GM12875 (cell line): ENCODE measurements around the gene CD68.
A peak's percentile ranks its signal among the peaks of the same experiment; 100 is the strongest.

Experiments used
- H3K4me3 ChIP-seq: one replicate; pipeline ENCODE4 v1.5.1; 2011; ENCODE audit warnings: low read depth, low read length, control low read depth
- TF ChIP-seq, protein P1 (sequence below): IDR thresholded peaks from 2 replicates; pipeline ENCODE4 v1.5.1; 2011; ENCODE audit warnings: low read depth, mild to moderate bottlenecking, control low read depth, inconsistent platforms, low read length, moderate library complexity, borderline replicate concordance; ENCODE audit not compliant: insufficient read depth

The CD68 gene

DNA sequence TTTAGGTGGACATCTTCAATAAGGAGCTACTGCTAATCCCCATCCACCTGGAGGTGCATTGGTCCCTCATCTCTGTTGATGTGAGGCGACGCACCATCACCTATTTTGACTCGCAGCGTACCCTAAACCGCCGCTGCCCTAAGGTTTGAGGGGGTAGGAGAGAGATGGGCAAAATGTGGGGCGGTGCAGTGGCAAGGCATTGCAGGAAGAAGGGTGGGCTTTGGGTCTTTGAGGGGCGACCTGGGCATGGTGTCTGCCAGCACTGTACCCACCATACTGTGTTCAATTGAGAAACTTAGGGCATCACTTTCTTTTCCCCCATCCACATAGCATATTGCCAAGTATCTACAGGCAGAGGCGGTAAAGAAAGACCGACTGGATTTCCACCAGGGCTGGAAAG, 9.1 kb upstream of the CD68 start:
- TF ChIP-seq, protein P1, sequence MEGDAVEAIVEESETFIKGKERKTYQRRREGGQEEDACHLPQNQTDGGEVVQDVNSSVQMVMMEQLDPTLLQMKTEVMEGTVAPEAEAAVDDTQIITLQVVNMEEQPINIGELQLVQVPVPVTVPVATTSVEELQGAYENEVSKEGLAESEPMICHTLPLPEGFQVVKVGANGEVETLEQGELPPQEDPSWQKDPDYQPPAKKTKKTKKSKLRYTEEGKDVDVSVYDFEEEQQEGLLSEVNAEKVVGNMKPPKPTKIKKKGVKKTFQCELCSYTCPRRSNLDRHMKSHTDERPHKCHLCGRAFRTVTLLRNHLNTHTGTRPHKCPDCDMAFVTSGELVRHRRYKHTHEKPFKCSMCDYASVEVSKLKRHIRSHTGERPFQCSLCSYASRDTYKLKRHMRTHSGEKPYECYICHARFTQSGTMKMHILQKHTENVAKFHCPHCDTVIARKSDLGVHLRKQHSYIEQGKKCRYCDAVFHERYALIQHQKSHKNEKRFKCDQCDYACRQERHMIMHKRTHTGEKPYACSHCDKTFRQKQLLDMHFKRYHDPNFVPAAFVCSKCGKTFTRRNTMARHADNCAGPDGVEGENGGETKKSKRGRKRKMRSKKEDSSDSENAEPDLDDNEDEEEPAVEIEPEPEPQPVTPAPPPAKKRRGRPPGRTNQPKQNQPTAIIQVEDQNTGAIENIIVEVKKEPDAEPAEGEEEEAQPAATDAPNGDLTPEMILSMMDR = no peak
- H3K4me3 ChIP-seq = no peak overlapping the region

DNA sequence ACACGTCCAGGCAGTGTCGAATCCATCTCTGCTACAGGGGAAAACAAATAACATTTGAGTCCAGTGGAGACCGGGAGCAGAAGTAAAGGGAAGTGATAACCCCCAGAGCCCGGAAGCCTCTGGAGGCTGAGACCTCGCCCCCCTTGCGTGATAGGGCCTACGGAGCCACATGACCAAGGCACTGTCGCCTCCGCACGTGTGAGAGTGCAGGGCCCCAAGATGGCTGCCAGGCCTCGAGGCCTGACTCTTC, 7.2 kb upstream of the CD68 start:
- H3K4me3 ChIP-seq = peak overlapping the region; percentile 73
- TF ChIP-seq, protein P1 = no peak

DNA sequence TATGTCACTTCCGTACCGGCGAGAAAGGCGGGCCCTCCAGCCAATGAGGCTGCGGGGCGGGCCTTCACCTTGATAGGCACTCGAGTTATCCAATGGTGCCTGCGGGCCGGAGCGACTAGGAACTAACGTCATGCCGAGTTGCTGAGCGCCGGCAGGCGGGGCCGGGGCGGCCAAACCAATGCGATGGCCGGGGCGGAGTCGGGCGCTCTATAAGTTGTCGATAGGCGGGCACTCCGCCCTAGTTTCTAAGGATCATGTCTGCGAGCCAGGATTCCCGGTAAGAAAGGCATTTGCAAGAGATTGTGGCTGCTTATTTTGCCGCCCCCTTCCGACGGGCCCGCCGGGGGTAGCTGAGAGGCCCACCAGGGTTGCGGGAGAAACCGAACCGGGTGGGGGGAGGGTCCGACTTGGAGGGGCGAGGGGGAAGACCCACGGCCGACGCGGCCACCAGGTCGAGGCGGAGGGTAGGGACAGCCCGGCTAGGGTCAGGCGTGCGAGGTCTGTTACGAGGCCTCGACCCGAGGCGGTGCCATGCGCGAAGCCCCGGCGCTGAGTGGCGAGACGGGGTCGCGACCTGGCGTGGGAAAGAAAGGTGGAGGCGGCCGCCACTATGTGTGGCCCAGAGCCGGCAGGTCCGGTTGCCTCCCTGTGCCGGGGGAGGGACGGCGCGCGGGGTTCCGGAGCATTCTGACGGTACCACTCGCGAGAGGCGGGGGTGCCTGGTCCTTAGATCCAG, 6.7 kb upstream of the CD68 start:
- TF ChIP-seq, protein P1 = no peak
- H3K4me3 ChIP-seq = peak overlapping the region; percentile 99

DNA sequence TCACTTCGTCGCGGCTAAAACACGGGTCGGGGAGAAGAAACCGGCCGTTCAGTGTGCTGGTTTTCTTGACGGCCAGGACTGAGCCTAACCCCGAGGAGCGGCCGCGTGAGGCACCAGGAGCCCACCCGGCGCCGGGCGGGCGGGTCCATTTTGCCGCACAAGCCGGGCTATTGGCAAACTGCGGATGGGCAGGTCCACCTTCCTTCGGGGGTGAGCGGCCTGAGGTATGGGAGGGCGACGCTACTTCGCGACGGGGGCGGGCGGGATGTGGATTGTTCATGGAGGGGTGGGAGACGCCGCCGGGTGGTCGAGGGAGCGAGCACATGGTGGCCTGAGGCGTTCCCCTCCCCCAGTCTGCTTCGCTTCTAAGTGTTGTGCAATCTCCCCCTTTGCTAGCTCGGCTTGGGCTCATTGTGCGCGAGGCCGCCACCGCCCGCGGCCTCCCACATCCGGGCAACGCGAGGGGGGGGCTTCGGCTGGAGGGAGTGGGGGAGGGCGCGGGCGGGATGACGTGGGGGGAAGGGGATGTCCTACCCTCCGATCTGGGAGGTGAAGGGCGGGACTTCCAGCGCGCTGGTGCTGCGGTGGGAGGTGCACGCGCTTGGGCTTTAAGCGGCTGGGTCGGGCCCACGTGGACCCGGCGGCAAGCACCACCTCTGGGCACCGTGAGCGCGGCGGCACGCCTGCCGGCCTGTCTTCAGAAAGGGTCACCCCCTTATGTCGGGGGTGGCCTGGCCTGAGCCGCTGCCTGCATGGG, 5.9 kb upstream of the CD68 start:
- TF ChIP-seq, protein P1 = no peak
- peak overlapping the region; percentile 99 for H3K4me3 ChIP-seq

DNA sequence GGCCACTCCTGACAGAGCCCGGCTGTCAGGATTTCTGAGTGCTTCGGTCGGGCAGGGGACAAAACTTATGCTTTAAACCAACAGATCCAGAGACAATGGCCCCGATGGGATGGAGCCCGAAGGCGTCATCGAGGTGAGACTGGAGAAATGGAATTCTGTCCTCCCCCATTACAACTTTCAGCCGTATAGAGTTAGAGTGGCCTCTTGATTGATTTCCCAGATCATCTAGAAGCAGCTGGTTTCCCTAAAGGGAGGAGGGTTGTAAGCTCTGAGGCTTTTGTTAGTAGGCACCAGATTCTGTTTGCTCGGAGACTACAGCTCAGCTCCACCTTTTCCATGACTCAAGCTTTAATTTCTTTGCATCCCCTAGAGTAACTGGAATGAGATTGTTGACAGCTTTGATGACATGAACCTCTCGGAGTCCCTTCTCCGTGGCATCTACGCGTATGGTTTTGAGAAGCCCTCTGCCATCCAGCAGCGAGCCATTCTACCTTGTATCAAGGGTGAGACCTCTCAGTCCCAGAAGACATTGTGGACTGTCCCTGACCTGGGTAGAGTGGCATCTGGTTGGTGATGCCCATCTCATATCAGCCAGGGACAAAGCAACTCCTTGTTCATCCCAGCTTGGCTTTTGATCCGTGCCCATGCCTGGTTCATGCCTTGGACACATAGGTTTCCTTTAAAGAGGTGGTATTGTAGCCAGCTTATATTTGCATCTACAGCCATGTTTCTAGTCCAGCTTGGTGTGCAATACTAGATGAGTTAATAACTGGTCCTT, 5.1 kb upstream of the CD68 start:
- TF ChIP-seq, protein P1 = no peak
- peak overlapping the region; percentile 99 for H3K4me3 ChIP-seq

GRCh38 chr17:7575481-7575883, 4.0 kb upstream of the CD68 start:
- H3K4me3 ChIP-seq = no peak overlapping the region
- TF ChIP-seq, protein P1 = no peak
